HG03354 (cell line): ENCODE results near the gene CHTF18.
"Not testable (repeated sequence)": the region's sequence is repeated elsewhere in the genome, so short reads cannot be mapped to it uniquely, and the experiment has no call there.

ENCODE experiments used
- ATAC-seq: cut with Tn5 transposase; IDR thresholded peaks from one replicate; pipeline ENCODE4 v1.9.1; 2021; ENCODE audit warnings: mild to moderate bottlenecking; ENCODE audit not compliant: unreplicated experiment, poor library complexity, severe bottlenecking

CHTF18 gene

GRCh38 chr16:788399-789126 is at the start of gene CHTF18:
TSS of gene CHTF18 (plus strand) at chr16:788620. CDS start at chr16:788685, 65 bp downstream.
- ATAC-seq, result peak; percentile 71

- no peak for ATAC-seq
Observed at GRCh38 chr16:739560-740458, 48.6 kb upstream of the CHTF18 start.

- peak; percentile 21 for ATAC-seq
Observed at GRCh38 chr16:740459-740763, 48.0 kb upstream of the CHTF18 start.

DNA sequence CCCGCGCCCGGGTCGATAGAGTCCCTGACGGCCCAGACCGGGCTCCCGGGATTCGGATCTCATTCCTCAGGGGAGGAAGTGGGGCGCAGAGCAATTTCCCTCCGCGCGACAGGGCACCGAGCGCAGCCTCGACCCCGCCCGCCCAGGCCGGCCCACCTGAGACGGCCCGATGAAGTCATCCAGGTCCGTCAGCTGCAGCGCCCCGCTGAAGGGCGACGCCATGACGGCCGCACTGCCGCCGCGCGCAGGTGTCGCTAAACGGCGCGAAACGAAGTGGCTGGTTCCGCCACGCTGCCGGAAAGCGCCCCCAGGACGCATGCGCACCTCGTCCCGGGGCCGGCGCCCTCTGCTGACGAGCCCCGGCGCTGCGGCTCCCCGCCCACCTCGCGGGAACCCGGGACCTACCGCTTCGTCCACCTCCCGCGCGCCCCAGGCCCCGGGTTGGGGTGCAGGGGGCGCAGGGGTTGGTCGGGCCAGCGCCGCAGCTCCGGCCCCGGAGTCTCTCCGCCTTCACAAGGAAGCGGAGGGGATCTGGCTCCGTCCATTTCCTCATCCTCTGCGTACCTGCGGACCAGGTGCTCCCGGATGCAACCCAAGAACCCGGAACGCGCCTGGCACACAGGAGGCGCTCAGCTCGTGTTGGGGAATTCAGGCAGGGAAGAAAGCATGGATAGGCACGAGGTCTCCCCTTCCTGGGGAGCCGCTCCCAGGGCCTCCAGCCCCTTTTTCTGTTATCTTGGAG is 47.5 kb upstream of the CHTF18 start, which contains the start of gene CIAO3:
TSS of gene CIAO3 (minus strand) at position 234 of the 742 bp plus-strand sequence. CDS start at position 222, 12 bp downstream.
- ATAC-seq, result peak; percentile 81

GRCh38 chr16:741986-742629 is 46.3 kb upstream of the CHTF18 start:
- ATAC-seq, result no peak

DNA sequence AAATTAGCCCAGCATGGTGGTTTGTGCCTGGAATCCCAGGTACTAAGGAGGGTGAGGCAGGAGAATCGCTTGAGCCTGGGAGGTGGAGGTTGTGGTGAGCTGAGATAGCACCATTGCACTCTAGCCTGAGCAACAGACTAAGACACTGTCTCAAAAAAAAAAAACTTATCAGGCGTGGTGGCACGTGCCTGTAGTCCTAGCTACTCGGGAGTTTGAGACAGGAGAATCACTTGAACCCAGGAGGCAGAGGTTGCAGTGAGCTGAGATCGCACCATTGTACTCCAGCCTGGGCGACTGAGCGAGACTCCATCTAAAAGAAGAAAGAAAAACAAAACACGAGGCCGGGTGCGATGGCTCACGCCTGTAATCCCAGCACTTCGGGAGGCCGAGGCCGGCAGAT is 45.5 kb upstream of the CHTF18 start:
- ATAC-seq, result not testable (repeated sequence)

DNA sequence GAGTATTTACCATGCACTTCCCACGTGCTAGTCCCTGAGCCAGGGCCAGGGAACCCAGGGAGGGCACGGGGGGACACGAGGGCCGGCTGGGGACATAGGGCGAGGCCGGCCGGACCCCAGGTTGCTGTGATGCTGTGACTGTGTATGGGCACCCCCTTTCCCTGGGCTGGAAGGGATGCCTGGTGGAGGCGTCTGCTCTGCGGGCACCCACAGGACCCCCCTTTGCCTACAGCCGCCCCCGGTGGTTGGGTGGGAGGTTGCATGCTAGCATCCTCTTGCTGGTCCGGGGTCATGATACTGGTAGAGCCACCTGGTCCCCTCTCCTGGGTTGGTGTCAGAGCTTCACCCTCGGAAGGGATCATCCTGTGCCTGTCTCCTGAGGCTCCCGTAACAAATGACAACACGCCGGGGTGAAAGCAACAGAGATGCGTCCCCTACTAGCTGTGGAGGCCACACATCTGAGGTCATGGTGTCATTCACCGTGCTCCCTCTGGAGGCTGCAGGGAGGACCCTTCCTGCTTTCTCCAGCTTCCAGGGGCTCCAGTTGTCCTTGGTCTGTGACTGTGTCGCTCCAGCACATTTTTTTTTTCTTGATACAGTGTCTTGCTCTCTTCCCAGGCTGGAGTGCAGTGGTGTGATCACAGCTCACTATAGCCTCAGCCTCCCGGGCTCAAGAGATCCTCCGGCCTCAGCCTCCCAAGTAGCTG is 44.5 kb upstream of the CHTF18 start:
- ATAC-seq, result no peak

DNA sequence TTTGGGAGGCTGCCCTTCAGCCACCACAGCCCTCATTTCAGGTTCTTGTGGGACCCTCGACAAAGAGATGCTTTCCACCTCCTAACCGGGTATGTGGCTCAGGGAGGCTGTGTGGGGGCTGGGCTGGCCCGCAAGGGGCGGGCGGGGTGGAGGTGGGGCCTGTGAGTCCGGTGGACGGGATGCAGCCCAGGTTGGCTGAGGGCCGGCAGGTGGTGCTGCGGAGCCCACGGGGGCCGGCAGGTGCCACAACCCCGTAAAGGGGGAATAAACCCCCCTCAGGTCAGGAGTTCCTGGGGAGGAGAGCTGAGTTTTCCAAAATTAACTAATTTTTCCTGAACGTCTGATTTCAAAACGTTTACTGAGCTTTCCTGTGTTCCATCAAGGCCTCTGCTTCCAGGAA is 42.7 kb upstream of the CHTF18 start:
- ATAC-seq, result no peak

GRCh38 chr16:746637-747036 is 41.8 kb upstream of the CHTF18 start:
- ATAC-seq, result no peak

GRCh38 chr16:747978-748746 is 40.3 kb upstream of the CHTF18 start:
- no peak for ATAC-seq

DNA sequence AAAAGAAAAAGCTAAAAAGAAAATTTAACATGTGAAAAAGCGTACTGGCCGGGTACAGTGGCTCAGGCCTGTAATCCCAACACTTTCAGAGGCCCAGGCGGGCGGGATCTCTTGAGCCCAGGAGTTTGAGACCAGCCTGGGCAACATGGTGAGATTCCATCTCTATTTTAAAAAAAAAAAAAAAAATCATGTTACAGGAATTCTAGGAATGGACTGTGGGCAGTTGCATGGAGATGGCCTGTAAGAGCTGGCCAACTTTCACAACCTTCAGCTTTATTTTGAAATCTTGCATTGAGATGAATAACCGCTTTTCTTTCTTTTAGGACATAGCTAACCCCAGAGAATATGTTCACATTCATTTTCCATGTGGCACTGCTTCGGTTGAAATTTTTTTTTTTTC is 39.4 kb upstream of the CHTF18 start:
- ATAC-seq, result no peak

GRCh38 chr16:750485-750884 is 37.9 kb upstream of the CHTF18 start:
- no peak for ATAC-seq

DNA sequence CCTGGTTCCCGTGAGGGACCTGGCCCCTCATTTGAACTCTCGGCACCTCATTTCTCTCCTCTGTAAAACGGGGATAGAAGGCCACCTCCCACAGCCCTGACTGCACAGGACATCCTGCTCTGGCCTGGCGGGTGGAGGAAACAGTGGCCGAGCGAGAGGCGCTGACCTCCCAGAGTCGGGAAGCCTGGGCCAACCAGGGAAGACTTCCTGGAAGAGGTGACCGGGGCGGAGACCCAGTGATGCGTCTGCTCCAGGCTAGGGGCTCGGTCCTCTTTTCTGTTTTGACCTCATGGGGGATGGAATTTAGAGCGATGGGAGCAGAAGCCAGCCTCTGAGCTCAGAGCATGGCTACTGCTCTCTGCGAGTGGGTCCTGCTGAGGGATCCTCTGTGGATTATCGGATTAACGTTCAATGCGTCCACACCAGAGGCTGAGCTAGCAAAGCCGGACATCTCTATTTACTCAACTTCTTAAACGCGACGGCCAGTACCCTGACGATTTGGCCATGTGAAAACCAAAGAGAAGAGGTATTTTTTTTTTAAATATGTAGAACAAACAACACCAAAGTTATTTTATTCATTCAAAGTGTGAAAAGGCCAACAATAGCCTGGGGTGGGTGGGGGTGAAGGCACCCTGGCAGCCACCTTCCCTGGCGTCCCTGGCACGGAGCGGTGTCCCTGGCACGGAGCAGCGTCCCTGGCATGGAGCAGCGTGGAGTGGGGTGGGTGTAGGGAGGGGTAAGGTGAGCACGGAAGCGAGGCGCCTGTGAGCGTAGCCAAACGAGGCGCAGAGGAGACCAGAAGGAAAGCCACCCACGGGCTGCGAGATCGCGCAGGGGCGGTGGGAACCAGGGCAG is 37.0 kb upstream of the CHTF18 start:
- ATAC-seq, result no peak

- ATAC-seq, result no peak
Observed at GRCh38 chr16:752007-752312, 36.5 kb upstream of the CHTF18 start.

DNA sequence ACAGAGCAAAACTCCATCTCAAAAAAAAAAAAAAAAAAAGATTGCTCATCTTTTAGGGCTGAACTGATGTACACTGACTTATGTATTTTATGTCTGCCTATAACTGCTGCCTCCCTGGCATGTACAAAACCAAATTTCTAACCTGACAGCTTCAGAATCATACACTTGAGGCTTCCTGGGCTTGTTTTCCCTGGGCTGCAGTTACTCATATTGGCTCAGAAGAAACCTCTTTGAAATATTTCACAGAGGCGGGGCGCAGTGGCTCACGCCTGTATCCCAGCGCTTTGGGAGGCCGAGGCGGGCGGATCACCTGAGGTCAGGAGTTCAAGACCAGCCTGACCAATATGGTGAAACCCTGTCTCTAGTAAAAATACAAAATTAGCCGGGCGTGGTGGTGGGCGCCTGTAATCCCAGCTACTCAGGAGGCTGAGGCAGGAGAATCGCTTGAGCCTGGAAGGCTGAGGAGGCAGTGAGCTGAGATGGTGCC is 34.3 kb upstream of the CHTF18 start:
- not testable (repeated sequence) for ATAC-seq

- no peak for ATAC-seq
Observed at GRCh38 chr16:754656-755055, 33.8 kb upstream of the CHTF18 start.

- no peak for ATAC-seq
Observed at GRCh38 chr16:756428-756827, 32.0 kb upstream of the CHTF18 start.
